Fibroblast of mammary gland (primary cell): ENCODE data around the gene KCNMA1.

Experiments
- DNase-seq: peaks from one replicate; pipeline ENCODE4 v3.0.0-alpha.2; 2010; ENCODE audit warnings: low read depth
- H3K4me3 ChIP-seq: 2 replicates; pipeline ENCODE4 v1.5.1; 2011; ENCODE audit warnings: low read depth, mild to moderate bottlenecking, low read length, moderate library complexity; ENCODE audit not compliant: control insufficient read depth
- CTCF ChIP-seq: conservative IDR thresholded peaks from 2 replicates; pipeline ENCODE4 v1.5.1; 2011; ENCODE audit warnings: low read depth, low read length, inconsistent platforms; ENCODE audit not compliant: control insufficient read depth, insufficient read depth

Gene KCNMA1

GRCh38 chr10:76977046-76977445, 660.6 kb downstream of the KCNMA1 start:
- DNase-seq = no peak
- no peak overlapping the region for H3K4me3 ChIP-seq
- no peak for TF ChIP-seq CTCF

- no peak overlapping the region for H3K4me3 ChIP-seq
- DNase-seq = no peak
- TF ChIP-seq CTCF = no peak
Measured at GRCh38 chr10:76976142-76976541, 661.5 kb downstream of the KCNMA1 start.

- no peak for DNase-seq
- H3K4me3 ChIP-seq = no peak overlapping the region
- no peak for TF ChIP-seq CTCF
Measured at GRCh38 chr10:76975126-76975525, 662.5 kb downstream of the KCNMA1 start.

GRCh38 chr10:76974017-76974691, 663.5 kb downstream of the KCNMA1 start:
- no peak overlapping the region for H3K4me3 ChIP-seq
- no peak for TF ChIP-seq CTCF
- peak; percentile 84 for DNase-seq

- peak; percentile 34 for DNase-seq
- TF ChIP-seq CTCF = no peak
- H3K4me3 ChIP-seq = no peak overlapping the region
Measured at GRCh38 chr10:76973091-76974016, 664.3 kb downstream of the KCNMA1 start.

GRCh38 chr10:76972541-76972940, 665.1 kb downstream of the KCNMA1 start:
- TF ChIP-seq CTCF = no peak
- H3K4me3 ChIP-seq = no peak overlapping the region
- DNase-seq = no peak
